SK-N-SH treated with all-trans-retinoic acid at 6 μM for 48 hours (cell line): ENCODE measurements around the gene PCDHB12.
"Not testable (repeated sequence)": the region's sequence is repeated elsewhere in the genome, so short reads cannot be mapped to it uniquely, and the experiment has no call there.

Experiments
- ATAC-seq: fragments of 200-7000 bp; cut with Tn5 transposase; 3 replicates; pipeline ENCODE4 v1.9.1; 2020; ENCODE audit warnings: mild to moderate bottlenecking, moderate library complexity
- ARNTL ChIP-seq: fragments of 450-650 bp; formaldehyde crosslinking; IDR thresholded peaks from 2 replicates; pipeline ENCODE4 v1.5.0; 2020; ENCODE audit warnings: low read depth, mild to moderate bottlenecking, moderate library complexity, borderline replicate concordance
- CREB5 ChIP-seq: fragments of 250-450 bp; sonication (Bioruptor Pico); IDR thresholded peaks from 2 replicates; pipeline ENCODE4 v1.5.1; 2020; ENCODE audit warnings: low read depth, mild to moderate bottlenecking, moderate library complexity
- CSDC2 ChIP-seq: fragments of 250-450 bp; sonication (Bioruptor Pico); IDR thresholded peaks from 2 replicates; pipeline ENCODE4 v1.5.0; 2020; ENCODE audit warnings: mild to moderate bottlenecking, moderate library complexity
- CSRNP3 ChIP-seq: fragments of 250-450 bp; sonication (Bioruptor Pico); IDR thresholded peaks from 2 replicates; pipeline ENCODE4 v1.5.1; 2021; ENCODE audit warnings: mild to moderate bottlenecking, moderate library complexity
- ESRRG ChIP-seq: fragments of 250-450 bp; sonication (Bioruptor Pico); IDR thresholded peaks from 2 replicates; pipeline ENCODE4 v1.6.1; 2021; ENCODE audit warnings: mild to moderate bottlenecking
- GLIS3 ChIP-seq: fragments of 250-450 bp; sonication (Bioruptor Pico); IDR thresholded peaks from 2 replicates; pipeline ENCODE4 v1.5.0; 2020; ENCODE audit warnings: mild to moderate bottlenecking, moderate library complexity
- ISL1 ChIP-seq: fragments of 250-450 bp; sonication (Bioruptor Pico); IDR thresholded peaks from 2 replicates; pipeline ENCODE4 v2.1.2; 2022; ENCODE audit warnings: mild to moderate bottlenecking, moderate library complexity
- POU6F1 ChIP-seq: fragments of 250-450 bp; sonication (Bioruptor Pico); IDR thresholded peaks from 2 replicates; pipeline ENCODE4 v1.8.0; 2021; ENCODE audit warnings: low read depth, mild to moderate bottlenecking, moderate library complexity, borderline replicate concordance
- PPARA ChIP-seq: fragments of 250-450 bp; sonication (Bioruptor Pico); IDR thresholded peaks from 2 replicates; pipeline ENCODE4 v1.5.0; 2020; ENCODE audit warnings: mild to moderate bottlenecking, borderline replicate concordance
- RARB ChIP-seq: fragments of 250-450 bp; sonication (Bioruptor Pico); IDR thresholded peaks from 2 replicates; pipeline ENCODE4 v1.8.0; 2021; ENCODE audit warnings: mild to moderate bottlenecking, moderate library complexity
- SNAI2 ChIP-seq: fragments of 250-450 bp; sonication (Bioruptor Pico); IDR thresholded peaks from 2 replicates; pipeline ENCODE4 v1.5.0; 2020; ENCODE audit warnings: mild to moderate bottlenecking, moderate library complexity
- TCF4 ChIP-seq: fragments of 250-450 bp; sonication (Bioruptor Pico); IDR thresholded peaks from 2 replicates; pipeline ENCODE4 v1.8.0; 2021; ENCODE audit warnings: mild to moderate bottlenecking, moderate library complexity, borderline replicate concordance
- TOX ChIP-seq: fragments of 250-450 bp; sonication (Bioruptor Pico); IDR thresholded peaks from 2 replicates; pipeline ENCODE4 v1.8.0; 2021; ENCODE audit warnings: mild to moderate bottlenecking, moderate library complexity, borderline replicate concordance
- TSHZ2 ChIP-seq: fragments of 250-450 bp; sonication (Bioruptor Pico); IDR thresholded peaks from 2 replicates; pipeline ENCODE4 v1.5.0; 2020; ENCODE audit warnings: mild to moderate bottlenecking, moderate library complexity
- ZC3H10 ChIP-seq: fragments of 250-450 bp; sonication (Bioruptor Pico); IDR thresholded peaks from 2 replicates; pipeline ENCODE4 v1.5.1; 2021; ENCODE audit warnings: mild to moderate bottlenecking, moderate library complexity
- ZFP3 ChIP-seq: fragments of 250-450 bp; sonication (Bioruptor Pico); IDR thresholded peaks from 2 replicates; pipeline ENCODE4 v1.5.0; 2020; ENCODE audit warnings: mild to moderate bottlenecking, moderate library complexity
- ZNF565 ChIP-seq: fragments of 450-650 bp; formaldehyde crosslinking; conservative IDR thresholded peaks from 2 replicates; pipeline ENCODE4 v1.5.0; 2020; ENCODE audit warnings: low read depth, mild to moderate bottlenecking, moderate library complexity
- ZNF8 ChIP-seq: fragments of 450-650 bp; formaldehyde crosslinking; IDR thresholded peaks from 2 replicates; pipeline ENCODE4 v1.5.0; 2020; ENCODE audit warnings: mild to moderate bottlenecking, moderate library complexity

The PCDHB12 gene

GRCh38 chr5:141182248-141182647 lies 26.3 kb upstream of the PCDHB12 start, which contains the start of gene PCDHB16:
TSS of gene PCDHB16 (plus strand) at chr5:141182387. CDS start at chr5:141182560, 173 bp downstream.
- TF ChIP-seq TOX (CRISPR knock-in tag), result no peak
- no peak for TF ChIP-seq GLIS3 (CRISPR knock-in tag)
- TF ChIP-seq PPARA (CRISPR knock-in tag), result no peak
- TF ChIP-seq CSDC2 (CRISPR knock-in tag), result no peak
- no peak for TF ChIP-seq TSHZ2 (CRISPR knock-in tag)
- no peak for TF ChIP-seq TCF4 (CRISPR knock-in tag)
- peak; percentile 80 for ATAC-seq

- not testable (repeated sequence) for ATAC-seq
These were observed 24.2 kb upstream of the PCDHB12 start for GRCh38 chr5:141184117-141184855.

- peak; percentile 82 for ATAC-seq
- TF ChIP-seq ZFP3 (CRISPR knock-in tag), result no peak
- TF ChIP-seq, all 23 proteins: peak for 0
These were observed 21.5 kb upstream of the PCDHB12 start, which contains the start of gene PCDHB9 for GRCh38 chr5:141186897-141187512. TSS of gene PCDHB9 (plus strand) at chr5:141187161. CDS start at chr5:141187319, 158 bp downstream.

- ATAC-seq, result not testable (repeated sequence)
These were observed 19.8 kb upstream of the PCDHB12 start for GRCh38 chr5:141188682-141189081.

- ATAC-seq, result not testable (repeated sequence)
These were observed 19.4 kb upstream of the PCDHB12 start for GRCh38 chr5:141189131-141189530.

- TF ChIP-seq CSRNP3 (CRISPR knock-in tag), result no peak
- TF ChIP-seq ZNF565 (CRISPR knock-in tag), result no peak
- no peak for TF ChIP-seq CSDC2 (CRISPR knock-in tag)
- TF ChIP-seq POU6F1 (CRISPR knock-in tag), result no peak
- no peak for TF ChIP-seq ZNF8 (CRISPR knock-in tag)
- TF ChIP-seq ARNTL (CRISPR knock-in tag), result no peak
- no peak for TF ChIP-seq ESRRG (CRISPR knock-in tag)
- TF ChIP-seq ISL1 (CRISPR knock-in tag), result no peak
- TF ChIP-seq RARB (CRISPR knock-in tag), result no peak
- no peak for TF ChIP-seq TOX (CRISPR knock-in tag)
- TF ChIP-seq SNAI2 (CRISPR knock-in tag), result no peak
- TF ChIP-seq ZC3H10 (CRISPR knock-in tag), result no peak
- TF ChIP-seq CREB5 (CRISPR knock-in tag), result no peak
- peak; percentile 61; the same call in 1 of the 3 replicates for ATAC-seq
These were observed 16.3 kb upstream of the PCDHB12 start, which contains the start of gene PCDHB10 for GRCh38 chr5:141192110-141192725. TSS of gene PCDHB10 (plus strand) at chr5:141192353. CDS start at chr5:141192553, 200 bp downstream.

GRCh38 chr5:141194332-141194731 lies 14.2 kb upstream of the PCDHB12 start:
- ATAC-seq, result not testable (repeated sequence)
